ENCODE measurements around the gene USP6NL. TPM values are rescaled to one million over a fixed set of nuclear protein-coding genes. Genes with fewer than 3 reads are reported as not detected.

The USP6NL gene
- total and polyA plus RNA-seq, 3 donors from 2014 or later, result 50.4 to 64.9 (median 56.1) TPM

GRCh38 chr10:11610826-11611247, 613 bp downstream of the USP6NL start:
- no peaks in the 10 kb centered on the region for H3K27me3 ChIP-seq
- intact Hi-C loops (cut with DNase I; ENCODE audit: low total_unique reads), result loop anchor here (10.0 kb wide), 1 partner anchor 76 kb away; no protein-coding TSS in a partner anchor
- peak; percentile 61 for DNase-seq
- WGBS, 2 donors, result 0 to 1% methylated on average over 22 to 36 of the region's 43 CpGs
- H3K4me3 ChIP-seq, result peak overlapping the region; percentile 73 to 98
- peak overlapping the region; percentile 84 to 96 for H3K27ac ChIP-seq
- TF ChIP-seq POLR2A (IDR thresholded peaks at IDR 0.05) (no peak), CTCF (IDR thresholded peaks at IDR 0.05) (no peak)
- H3K9me3 ChIP-seq, result no peaks in the 10 kb centered on the region
- no peaks in the 10 kb centered on the region for H3K36me3 ChIP-seq (ENCODE audit: low read depth, missing control alignments)
- H3K4me1 ChIP-seq, result peaks cover 15% of the 10 kb centered on the region

DNA sequence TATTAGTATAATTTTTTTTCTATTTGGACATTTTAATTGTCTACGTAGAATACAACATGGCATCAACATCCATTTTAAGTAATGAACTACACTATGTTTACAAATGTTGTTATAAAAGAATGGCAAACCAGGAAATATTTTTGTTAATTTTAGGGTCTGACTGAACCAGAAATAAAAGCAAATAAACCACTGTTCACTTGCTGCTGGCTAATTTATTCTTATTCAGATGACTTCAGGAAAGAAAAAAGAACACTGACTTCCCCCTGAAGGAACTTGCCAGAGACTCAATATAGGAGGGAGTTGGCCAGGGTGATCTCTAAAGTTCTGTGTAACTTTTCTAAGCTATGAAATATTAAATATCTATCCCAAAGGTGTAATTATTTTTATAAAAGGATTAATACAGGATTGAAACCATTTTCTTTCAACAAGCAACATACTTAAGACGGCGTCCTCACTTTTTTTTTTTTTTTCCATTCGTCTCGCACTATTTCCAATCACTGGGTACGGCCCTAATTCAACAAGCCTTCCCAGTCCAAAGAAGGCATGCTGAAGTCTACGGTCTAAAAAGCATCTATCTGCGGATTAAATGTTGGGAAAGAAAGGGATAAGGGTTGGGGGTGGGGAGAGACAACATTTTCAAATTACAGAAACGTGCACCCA, 1.2 kb downstream of the USP6NL start:
- H3K27me3 ChIP-seq, result no peaks in the 10 kb centered on the region
- intact Hi-C loops (cut with DNase I; ENCODE audit: low total_unique reads), result loop anchor here (10.0 kb wide), 1 partner anchor 75 kb away; no protein-coding TSS in a partner anchor
- H3K4me1 ChIP-seq, result peaks cover 15% of the 10 kb centered on the region
- no peaks in the 10 kb centered on the region for H3K9me3 ChIP-seq
- no peak for TF ChIP-seq CTCF (IDR thresholded peaks at IDR 0.05)
- TF ChIP-seq POLR2A (IDR thresholded peaks at IDR 0.05), result no peak
- no peak for DNase-seq
- peak overlapping the region; percentile 84 to 96 for H3K27ac ChIP-seq
- 4% methylated on average over 9 of the region's 9 CpGs for WGBS, 2 donors
- H3K4me3 ChIP-seq, result peak overlapping the region; percentile 73 to 98
- H3K36me3 ChIP-seq (ENCODE audit: low read depth, missing control alignments), result no peaks in the 10 kb centered on the region

DNA sequence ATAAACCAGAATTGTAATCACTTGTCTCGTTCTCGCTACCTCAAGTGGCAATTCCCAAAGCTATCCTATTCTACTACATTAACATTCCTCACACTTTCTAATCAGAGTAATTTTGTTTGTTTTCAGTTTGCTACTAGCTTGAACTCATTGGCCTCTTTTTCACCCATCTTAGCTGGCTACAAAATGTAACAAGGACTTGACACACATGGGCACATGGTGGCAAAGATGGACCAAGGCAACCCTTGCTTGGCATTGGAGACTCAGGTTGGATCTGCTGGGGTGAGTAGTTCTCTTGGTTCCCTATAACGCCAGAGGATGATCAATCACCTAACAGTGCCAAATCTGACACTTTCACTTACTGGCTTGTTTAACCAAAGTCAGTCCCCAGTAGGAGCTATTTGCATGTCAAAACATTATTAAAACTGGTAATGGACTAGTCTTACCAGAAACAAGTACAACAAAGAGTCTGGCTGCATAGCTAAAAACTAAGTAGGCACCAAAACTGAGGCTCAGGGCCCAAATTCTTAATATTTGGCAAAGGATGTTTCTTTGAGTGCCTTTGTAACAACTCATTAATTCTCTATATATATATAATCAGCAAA, 1.9 kb downstream of the USP6NL start:
- Histone ChIP-seq H3K4me3 (peak overlapping the region in 1 of 2 donors; percentile 73), H3K9me3 (no peaks in the 10 kb centered on the region), H3K36me3 (ENCODE audit: low read depth, missing control alignments) (no peaks in the 10 kb centered on the region), H3K27ac (no peak overlapping the region), H3K27me3 (no peaks in the 10 kb centered on the region), H3K4me1 (peaks cover 15% of the 10 kb centered on the region)
- TF ChIP-seq POLR2A (IDR thresholded peaks at IDR 0.05), result no peak
- no peak for TF ChIP-seq CTCF (IDR thresholded peaks at IDR 0.05)
- DNase-seq, result no peak
- WGBS, 2 donors, result 39 to 47% methylated on average over 3 of the region's 3 CpGs
- intact Hi-C loops (cut with DNase I; ENCODE audit: low total_unique reads), result loop anchor here (10.0 kb wide), 1 partner anchor 75 kb away; no protein-coding TSS in a partner anchor

DNA sequence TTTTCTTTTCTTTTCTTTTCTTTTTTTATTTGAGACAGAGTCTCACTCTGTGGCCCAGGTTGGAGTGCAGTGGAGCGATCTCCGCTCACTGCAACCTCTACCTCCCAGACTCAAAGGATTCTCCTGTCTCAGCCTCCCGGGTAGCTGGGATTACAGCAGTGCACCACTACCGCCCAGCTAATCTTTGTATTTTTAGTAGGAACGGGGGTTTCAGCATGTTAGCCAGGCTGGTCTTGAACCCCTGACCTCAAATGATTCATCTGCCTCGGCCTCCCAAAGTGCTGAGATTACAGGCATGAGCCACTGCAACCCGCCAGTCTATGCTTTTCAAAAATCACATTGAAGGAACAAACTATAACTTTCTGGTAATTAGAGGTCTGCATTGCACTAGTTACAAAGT, 2.4 kb downstream of the USP6NL start:
- WGBS, 2 donors, result 59 to 60% methylated on average over 7 of the region's 7 CpGs
- intact Hi-C loops (cut with DNase I; ENCODE audit: low total_unique reads), result no loop called here
- Histone ChIP-seq H3K9me3 (no peaks in the 10 kb centered on the region), H3K4me1 (peaks cover 15% of the 10 kb centered on the region), H3K27ac (no peak overlapping the region), H3K27me3 (no peaks in the 10 kb centered on the region), H3K4me3 (no peak overlapping the region), H3K36me3 (ENCODE audit: low read depth, missing control alignments) (no peaks in the 10 kb centered on the region)
- TF ChIP-seq CTCF (IDR thresholded peaks at IDR 0.05) (no peak), POLR2A (IDR thresholded peaks at IDR 0.05) (no peak)
- no peak for DNase-seq

All from testis (tissue), 3 donors.